ENCODE measurements around the gene CDH18.

DNA sequence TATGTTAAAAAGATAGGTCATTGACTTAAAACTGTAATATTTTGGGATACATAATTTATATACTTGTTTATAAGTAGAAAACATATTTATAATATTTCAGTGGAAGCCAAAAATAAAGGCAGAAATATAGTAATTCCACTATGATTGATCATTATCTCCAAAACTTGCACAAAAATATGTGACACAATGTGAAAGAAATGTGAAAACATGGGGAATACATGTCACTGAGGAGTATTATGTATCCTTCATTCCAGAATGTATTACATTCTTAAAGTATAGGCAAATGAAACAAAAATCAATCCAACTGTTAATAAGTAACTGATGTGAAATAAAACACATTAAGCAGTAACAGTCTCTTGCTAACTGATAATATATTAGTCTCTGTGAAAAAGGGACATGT is 236.7 kb downstream of the CDH18 start:
- TF ChIP-seq, protein P1, sequence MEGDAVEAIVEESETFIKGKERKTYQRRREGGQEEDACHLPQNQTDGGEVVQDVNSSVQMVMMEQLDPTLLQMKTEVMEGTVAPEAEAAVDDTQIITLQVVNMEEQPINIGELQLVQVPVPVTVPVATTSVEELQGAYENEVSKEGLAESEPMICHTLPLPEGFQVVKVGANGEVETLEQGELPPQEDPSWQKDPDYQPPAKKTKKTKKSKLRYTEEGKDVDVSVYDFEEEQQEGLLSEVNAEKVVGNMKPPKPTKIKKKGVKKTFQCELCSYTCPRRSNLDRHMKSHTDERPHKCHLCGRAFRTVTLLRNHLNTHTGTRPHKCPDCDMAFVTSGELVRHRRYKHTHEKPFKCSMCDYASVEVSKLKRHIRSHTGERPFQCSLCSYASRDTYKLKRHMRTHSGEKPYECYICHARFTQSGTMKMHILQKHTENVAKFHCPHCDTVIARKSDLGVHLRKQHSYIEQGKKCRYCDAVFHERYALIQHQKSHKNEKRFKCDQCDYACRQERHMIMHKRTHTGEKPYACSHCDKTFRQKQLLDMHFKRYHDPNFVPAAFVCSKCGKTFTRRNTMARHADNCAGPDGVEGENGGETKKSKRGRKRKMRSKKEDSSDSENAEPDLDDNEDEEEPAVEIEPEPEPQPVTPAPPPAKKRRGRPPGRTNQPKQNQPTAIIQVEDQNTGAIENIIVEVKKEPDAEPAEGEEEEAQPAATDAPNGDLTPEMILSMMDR (IDR thresholded peaks at IDR 0.05): no peak
- no peak for TF ChIP-seq POLR2A (IDR thresholded peaks at IDR 0.05)

Data from uterus (tissue), 2 donors.